22Rv1 (cell line): Measurements from ENCODE around the gene APOA4.
A peak's percentile ranks its signal among the peaks of the same experiment; 100 is the strongest.

ENCODE experiments used
- H3K27ac ChIP-seq: fragments of 450-650 bp; 2 replicates; pipeline ENCODE4 v1.5.1; 2017
- CTCF ChIP-seq: fragments of 450-650 bp; IDR thresholded peaks from 2 replicates; pipeline ENCODE4 v1.5.1; 2017; ENCODE audit warnings: mild to moderate bottlenecking
- ZFX ChIP-seq: fragments of 450-650 bp; IDR thresholded peaks from 2 replicates; pipeline ENCODE4 v1.6.1; 2017; ENCODE audit warnings: antibody characterized with exemption, borderline replicate concordance

APOA4 gene

DNA sequence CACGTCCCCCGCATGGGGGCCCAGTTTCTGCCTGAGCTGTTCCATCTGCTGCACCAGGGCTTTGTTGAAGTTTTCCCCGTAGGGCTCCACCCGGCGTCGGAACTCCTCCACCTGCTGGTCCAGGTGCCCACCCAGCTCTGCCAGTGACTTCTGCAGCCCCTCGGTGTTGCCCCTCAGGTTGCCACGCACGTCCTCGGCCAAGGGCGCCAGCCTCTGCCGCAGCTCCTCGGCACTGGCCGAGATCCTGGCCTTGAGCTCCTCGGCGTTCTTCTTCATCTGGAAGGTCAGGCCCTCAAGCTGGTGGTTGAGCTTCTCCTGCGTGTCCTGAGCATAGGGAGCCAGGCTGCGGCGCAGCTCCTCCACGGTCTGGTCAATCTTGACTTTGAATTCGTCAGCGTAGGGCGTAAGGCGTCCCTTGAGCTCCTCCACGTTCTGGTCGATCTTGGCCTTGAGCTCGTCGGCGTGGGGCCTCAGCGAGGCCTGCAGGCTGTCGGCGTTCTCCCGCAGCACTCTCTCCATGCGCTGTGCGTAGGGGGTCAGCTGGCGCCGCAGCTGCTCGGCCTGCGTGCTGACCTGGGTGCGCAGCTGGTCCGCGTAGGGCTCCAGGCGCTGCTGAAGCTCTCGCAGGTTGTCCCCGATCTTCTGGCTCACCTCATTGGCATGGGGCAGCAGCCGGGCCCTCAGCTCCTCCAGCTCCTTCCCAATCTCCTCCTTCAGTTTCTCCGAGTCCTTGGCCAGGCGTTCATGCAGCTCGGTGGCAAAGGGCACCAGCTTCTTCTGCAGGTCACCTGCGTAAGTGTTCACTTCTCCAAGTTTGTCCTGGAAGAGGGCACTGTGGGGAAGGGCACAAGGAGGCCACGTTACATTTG lies 1.8 kb downstream of the APOA4 start:
- no peak overlapping the region for H3K27ac ChIP-seq
- TF ChIP-seq ZFX (no peak), CTCF (no peak)

DNA sequence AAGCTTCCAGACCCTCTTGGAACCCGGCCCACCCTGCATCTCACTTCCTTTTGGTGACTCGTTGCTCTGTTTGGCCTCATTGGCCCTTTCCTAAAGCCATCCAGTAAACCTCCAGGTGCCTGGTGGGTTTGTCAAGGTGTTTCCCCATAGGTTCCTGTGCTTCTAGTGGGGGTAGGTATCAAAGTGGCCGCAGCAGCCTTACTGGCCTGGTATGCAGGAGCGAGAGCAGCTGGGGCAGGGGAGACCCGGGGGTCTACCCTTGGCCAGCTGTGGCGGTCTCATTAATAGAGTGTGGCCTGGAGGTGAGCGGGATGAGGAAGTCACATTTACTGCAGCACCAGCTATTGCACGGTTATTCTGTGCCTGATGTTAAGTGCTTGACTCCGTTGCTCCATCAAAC lies 4.1 kb downstream of the APOA4 start:
- TF ChIP-seq ZFX, result no peak
- TF ChIP-seq CTCF, result no peak
- H3K27ac ChIP-seq, result no peak overlapping the region

GRCh38 chr11:116814502-116814901 lies 8.6 kb downstream of the APOA4 start:
- H3K27ac ChIP-seq, result no peak overlapping the region
- TF ChIP-seq CTCF (no peak), ZFX (no peak)

DNA sequence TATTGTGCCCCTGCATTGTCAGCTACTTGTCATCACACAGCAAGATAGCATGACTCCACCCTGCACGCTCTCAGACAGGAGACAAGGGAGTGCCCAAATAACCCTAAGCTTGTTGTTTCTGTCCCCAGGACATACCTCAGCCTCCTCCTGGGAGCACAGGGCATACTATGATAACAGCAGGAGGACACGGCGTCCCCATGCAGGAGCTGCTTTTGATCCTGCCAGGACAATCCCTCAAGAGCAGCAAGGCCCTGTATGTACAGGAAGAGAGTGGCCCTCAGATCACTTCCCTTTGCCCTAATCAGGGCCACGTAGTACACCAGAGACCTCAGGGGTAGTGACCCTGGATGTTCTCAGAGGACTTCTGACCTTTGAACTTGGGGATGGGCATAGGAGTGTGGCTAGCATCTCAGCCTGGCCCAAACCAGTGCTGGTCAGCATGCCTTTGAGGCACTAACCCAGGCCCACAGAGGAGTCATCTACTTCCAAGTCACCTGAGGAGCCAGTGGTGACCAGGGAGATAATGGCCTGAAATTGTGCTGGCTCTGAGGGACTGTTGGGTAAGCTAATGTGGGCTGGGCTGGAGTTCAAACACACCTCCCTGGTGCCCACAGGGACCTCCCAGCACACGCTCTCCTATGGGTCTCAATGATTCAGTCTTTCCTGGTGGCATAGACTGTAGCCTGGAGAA lies 9.2 kb downstream of the APOA4 start:
- TF ChIP-seq CTCF (no peak), ZFX (no peak)
- no peak overlapping the region for H3K27ac ChIP-seq

DNA sequence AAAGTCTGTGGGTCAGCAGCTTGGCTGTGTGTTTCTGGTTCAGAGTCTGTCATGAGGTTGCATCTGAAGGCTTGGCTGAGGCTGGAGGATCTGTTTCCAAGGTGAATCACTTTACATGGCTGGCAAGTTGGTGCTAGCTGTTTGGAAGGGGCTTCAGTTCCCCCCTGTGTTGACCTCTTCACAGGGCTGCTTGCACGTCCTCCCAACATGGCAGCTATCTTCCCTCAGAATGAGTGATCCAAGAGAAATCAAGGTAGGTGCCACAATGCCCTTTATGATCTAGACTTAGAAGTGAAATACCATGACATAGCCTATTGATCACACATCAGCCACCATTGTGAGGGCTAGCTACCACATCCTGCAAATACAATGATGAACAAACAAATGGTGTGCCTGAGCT lies 9.9 kb downstream of the APOA4 start:
- no peak overlapping the region for H3K27ac ChIP-seq
- TF ChIP-seq CTCF (no peak), ZFX (no peak)

DNA sequence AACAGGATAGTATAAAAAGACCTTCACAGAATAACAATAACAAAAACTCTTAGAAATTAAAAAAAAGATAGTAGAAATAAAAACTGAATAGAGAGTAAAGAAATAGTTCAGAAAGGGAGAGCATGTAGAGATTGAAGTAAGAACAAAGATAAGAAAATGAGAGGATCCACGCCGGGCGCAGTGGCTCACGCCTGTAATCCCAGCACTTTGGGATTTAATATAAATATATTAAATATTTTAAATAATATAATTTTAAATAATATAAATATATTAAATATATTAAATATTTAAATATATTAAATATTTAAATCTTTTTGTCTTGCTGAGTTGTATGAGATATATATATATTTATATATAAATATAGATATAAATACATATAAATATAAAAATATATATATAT lies 11.0 kb downstream of the APOA4 start:
- H3K27ac ChIP-seq, result no peak overlapping the region
- no peak for TF ChIP-seq CTCF
- TF ChIP-seq ZFX, result no peak

DNA sequence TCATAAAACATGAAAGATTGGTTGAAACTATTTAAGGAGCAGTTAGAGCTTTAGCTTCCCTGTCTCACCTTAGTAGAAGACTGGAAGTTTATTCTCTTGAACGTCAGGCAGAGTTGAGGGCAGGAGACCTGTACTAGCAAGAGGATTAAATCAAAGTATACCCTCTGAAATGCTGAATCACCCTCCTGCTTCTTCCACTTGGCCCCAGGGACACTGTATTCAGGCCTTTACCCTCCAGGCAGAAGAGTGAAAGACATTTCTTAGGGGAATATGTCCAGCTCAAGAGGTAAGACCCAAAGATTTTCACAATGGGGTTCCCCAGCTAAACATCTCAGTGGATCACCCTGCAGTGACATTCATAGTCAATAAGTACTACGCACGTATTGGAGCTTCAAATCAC lies 11.9 kb downstream of the APOA4 start:
- H3K27ac ChIP-seq, result peak overlapping the region; percentile 99; the same call in 1 of the 2 replicates
- TF ChIP-seq CTCF, result no peak
- TF ChIP-seq ZFX, result no peak
